Natural killer cell (primary cell): ENCODE data around the gene FAM222B. TPM values are rescaled to one million over a fixed set of nuclear protein-coding genes. Genes with fewer than 3 reads are reported as not detected.
"Not testable (repeated sequence)": the region's sequence is repeated elsewhere in the genome, so short reads cannot be mapped to it uniquely, and the experiment has no call there.

ENCODE experiments used
- ATAC-seq, 3 donors: fragments of 150-1000 bp in 2 of 3; fragments of 200-7000 bp in 1 of 3; cut with Tn5 transposase; 1 replicate in 1 of 3; 2 replicates in 2 of 3; pipeline ENCODE4 v1.10.0; 2021; ENCODE audit warnings: mild to moderate bottlenecking in 2 of 3, moderate library complexity in 2 of 3
- DNase-seq, 2 donors: peaks; one replicate each; pipeline versions ENCODE4 v3.0.0 to v3.0.0-alpha.2; 2013 to 2021; ENCODE audit warnings: mixed read lengths in 1 of 2
- H3K27ac ChIP-seq: one replicate; pipeline ENCODE4 v1.5.1; 2013; ENCODE audit warnings: mild to moderate bottlenecking, low read length
- H3K27me3 ChIP-seq: one replicate; pipeline ENCODE4 v1.6.1; 2013; ENCODE audit warnings: low read length; ENCODE audit not compliant: control insufficient read depth, insufficient read depth
- H3K36me3 ChIP-seq: one replicate; pipeline ENCODE4 v1.6.1; 2013; ENCODE audit warnings: low read length; ENCODE audit not compliant: control insufficient read depth, insufficient read depth
- H3K4me1 ChIP-seq: one replicate; pipeline ENCODE4 v1.6.1; 2013; ENCODE audit warnings: low read length; ENCODE audit not compliant: control insufficient read depth, insufficient read depth
- H3K4me3 ChIP-seq: one replicate; pipeline ENCODE4 v1.5.1; 2013; ENCODE audit warnings: low read length
- H3K9me3 ChIP-seq: one replicate; pipeline ENCODE4 v1.6.1; 2013; ENCODE audit warnings: low read length; ENCODE audit not compliant: control insufficient read depth, insufficient read depth
- H3K27ac Mint-ChIP-seq, 2 donors: one replicate each; pipeline ENCODE4 v1.8.0; 2022; ENCODE audit warnings: mild to moderate bottlenecking in 2 of 2, mixed read lengths in 2 of 2, moderate library complexity in 1 of 2
- H3K27me3 Mint-ChIP-seq, 2 donors: one replicate each; pipeline ENCODE4 v1.8.0; 2022; ENCODE audit warnings: low read depth in 2 of 2, mixed read lengths in 2 of 2
- H3K36me3 Mint-ChIP-seq: one replicate; pipeline ENCODE4 v1.8.0; 2022; ENCODE audit warnings: mixed read lengths
- H3K4me1 Mint-ChIP-seq, 2 donors: one replicate each; pipeline ENCODE4 v1.8.0; 2022; ENCODE audit warnings: mixed read lengths in 2 of 2
- H3K4me3 Mint-ChIP-seq: one replicate; pipeline ENCODE4 v1.8.0; 2022; ENCODE audit warnings: mild to moderate bottlenecking, moderate library complexity, mixed read lengths
- H3K9me3 Mint-ChIP-seq, 2 donors: one replicate each; pipeline ENCODE4 v1.8.0; 2022; ENCODE audit warnings: mixed read lengths in 2 of 2
- WGBS: methylation state at CpG from one replicate; pipeline ENCODE4 v1.1.7; 2013; ENCODE audit warnings: missing lambda C conversion rate; ENCODE audit not compliant: insufficient coverage; 5-methylcytosine and 5-hydroxymethylcytosine counted together
- intact Hi-C: fragments of 100-400 bp; cut with micrococcal nuclease; formaldehyde crosslinking; loops from one replicate; pipeline ENCODE4 v1.14.2; 2022
- total RNA-seq, 4 donors: library from RNA; stranded (reverse); fragments of 120-200 nt in 1 of 4; gene quantifications; one replicate each; pipeline versions ENCODE4 v1.2.3 to v1.2.4, GENCODE V29; 2013 to 2022
- TF ChIP-seq, protein P1 (sequence below): fragments of 200-600 bp; IDR thresholded peaks from one replicate; pipeline ENCODE4 v1.8.0; 2022; ENCODE audit warnings: antibody characterized with exemption

The FAM222B gene
- total RNA-seq, 3 donors from 2014 or later (not counting 1 experiment from before 2014, with no cell fraction given) = 16.9 to 26.0 (median 20.0) TPM

DNA sequence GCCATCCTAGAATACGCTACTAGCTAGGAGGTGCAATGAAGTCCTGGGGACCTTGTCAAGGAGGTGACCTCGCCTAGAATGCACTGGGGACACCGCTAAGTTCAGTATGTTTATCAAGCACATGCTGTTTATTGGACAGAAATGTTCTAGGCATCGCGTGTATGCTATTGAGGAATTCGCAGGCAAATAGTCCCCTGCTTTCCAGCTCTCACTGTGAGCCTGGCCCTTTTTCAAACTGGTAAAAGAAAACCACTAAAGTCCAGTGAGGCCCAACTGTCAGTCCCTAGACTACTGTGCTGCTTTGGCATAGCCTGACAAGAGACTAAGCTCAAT lies 1.2 kb upstream of the FAM222B start:
- H3K4me1 ChIP-seq = peaks cover 17% of the 10 kb centered on the region
- H3K27me3 ChIP-seq = no peaks in the 10 kb centered on the region
- 97% methylated on average over 6 of the region's 6 CpGs for WGBS
- Mint-ChIP-seq H3K27me3 (no peaks in the 10 kb centered on the region), H3K4me3 (peak overlapping the region; percentile 53), H3K9me3 (no peaks in the 10 kb centered on the region), H3K27ac (peak overlapping the region; percentile 92 to 99), H3K4me1 (peaks cover 13 to 21% of the 10 kb centered on the region in 2 donors), H3K36me3 (no peaks in the 10 kb centered on the region)
- ATAC-seq (no peak), DNase-seq (no peak)
- TF ChIP-seq, protein P1, sequence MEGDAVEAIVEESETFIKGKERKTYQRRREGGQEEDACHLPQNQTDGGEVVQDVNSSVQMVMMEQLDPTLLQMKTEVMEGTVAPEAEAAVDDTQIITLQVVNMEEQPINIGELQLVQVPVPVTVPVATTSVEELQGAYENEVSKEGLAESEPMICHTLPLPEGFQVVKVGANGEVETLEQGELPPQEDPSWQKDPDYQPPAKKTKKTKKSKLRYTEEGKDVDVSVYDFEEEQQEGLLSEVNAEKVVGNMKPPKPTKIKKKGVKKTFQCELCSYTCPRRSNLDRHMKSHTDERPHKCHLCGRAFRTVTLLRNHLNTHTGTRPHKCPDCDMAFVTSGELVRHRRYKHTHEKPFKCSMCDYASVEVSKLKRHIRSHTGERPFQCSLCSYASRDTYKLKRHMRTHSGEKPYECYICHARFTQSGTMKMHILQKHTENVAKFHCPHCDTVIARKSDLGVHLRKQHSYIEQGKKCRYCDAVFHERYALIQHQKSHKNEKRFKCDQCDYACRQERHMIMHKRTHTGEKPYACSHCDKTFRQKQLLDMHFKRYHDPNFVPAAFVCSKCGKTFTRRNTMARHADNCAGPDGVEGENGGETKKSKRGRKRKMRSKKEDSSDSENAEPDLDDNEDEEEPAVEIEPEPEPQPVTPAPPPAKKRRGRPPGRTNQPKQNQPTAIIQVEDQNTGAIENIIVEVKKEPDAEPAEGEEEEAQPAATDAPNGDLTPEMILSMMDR = no peak
- H3K27ac ChIP-seq = no peak overlapping the region
- H3K4me3 ChIP-seq = no peak overlapping the region
- intact Hi-C loops = loop anchor here (2.0 to 10.0 kb wide), 2 partner anchors 51 to 109 kb away; partner anchors contain the start of gene FLOT2
- no peaks in the 10 kb centered on the region for H3K36me3 ChIP-seq
- H3K9me3 ChIP-seq = no peaks in the 10 kb centered on the region

DNA sequence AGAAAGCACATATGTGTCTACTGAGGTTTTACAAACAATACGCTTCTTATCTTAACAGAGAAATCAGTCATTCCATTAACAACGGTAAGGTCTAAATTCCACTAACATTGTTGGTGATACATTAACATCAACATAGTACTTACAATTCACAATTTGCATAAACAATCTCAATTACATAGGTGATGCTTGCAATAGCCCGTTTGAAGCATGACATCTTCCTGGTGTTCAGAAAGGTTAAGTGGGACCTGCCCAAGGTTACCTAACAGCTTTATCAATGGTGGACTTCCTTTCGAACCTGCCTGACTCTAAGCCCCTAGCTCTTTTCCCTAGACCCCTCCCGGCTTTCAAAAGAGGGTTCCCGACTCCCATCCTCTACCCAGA lies 699 bp downstream of the FAM222B start:
- Mint-ChIP-seq H3K4me1 (peaks cover 13 to 21% of the 10 kb centered on the region in 2 donors), H3K9me3 (no peaks in the 10 kb centered on the region), H3K36me3 (no peaks in the 10 kb centered on the region), H3K27ac (peak overlapping the region; percentile 92 to 99), H3K27me3 (no peaks in the 10 kb centered on the region), H3K4me3 (peak overlapping the region; percentile 94)
- no peaks in the 10 kb centered on the region for H3K27me3 ChIP-seq
- peak overlapping the region; percentile 86 for H3K4me3 ChIP-seq
- no peaks in the 10 kb centered on the region for H3K36me3 ChIP-seq
- no peaks in the 10 kb centered on the region for H3K9me3 ChIP-seq
- ATAC-seq (peak in 2 of 3 donors; percentile 3), DNase-seq (peak in 1 of 2 donors; percentile 51)
- TF ChIP-seq, protein P1 = no peak
- peaks cover 17% of the 10 kb centered on the region for H3K4me1 ChIP-seq
- WGBS = 10% methylated on average over 6 of the region's 6 CpGs
- H3K27ac ChIP-seq = peak overlapping the region; percentile 64
- intact Hi-C loops = loop anchor here (1.0 to 10.0 kb wide), 4 partner anchors 12 to 111 kb away; partner anchors contain the start of gene FLOT2

DNA sequence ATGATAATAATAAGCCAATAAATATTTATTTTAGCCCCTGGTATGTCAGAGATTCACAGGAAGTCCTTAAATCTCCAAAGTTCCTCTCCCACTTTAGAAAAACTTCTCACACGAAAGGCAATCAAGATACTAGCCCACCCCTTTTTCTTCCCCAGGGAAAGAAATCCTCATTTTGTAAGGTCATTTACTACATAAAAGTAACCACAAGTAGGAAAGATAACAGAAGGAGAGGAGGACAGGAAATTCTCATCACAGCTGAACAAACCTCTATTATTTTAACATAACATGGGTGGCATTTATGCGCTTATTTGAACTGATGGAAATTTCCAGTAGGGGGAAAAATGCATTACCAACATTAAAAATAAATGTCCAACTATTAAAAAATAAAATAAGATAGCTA lies 3.4 kb downstream of the FAM222B start:
- H3K4me3 Mint-ChIP-seq = no peak overlapping the region
- intact Hi-C loops = no loop called here
- H3K9me3 Mint-ChIP-seq = no peaks in the 10 kb centered on the region
- Histone ChIP-seq H3K9me3 (no peaks in the 10 kb centered on the region), H3K27me3 (no peaks in the 10 kb centered on the region), H3K4me1 (peaks cover 17% of the 10 kb centered on the region), H3K36me3 (no peaks in the 10 kb centered on the region), H3K27ac (no peak overlapping the region), H3K4me3 (no peak overlapping the region)
- H3K27ac Mint-ChIP-seq = no peak overlapping the region
- H3K4me1 Mint-ChIP-seq = peaks cover 13 to 29% of the 10 kb centered on the region in 2 donors
- TF ChIP-seq, protein P1 = no peak
- 44% methylated on average over 1 of the region's 2 CpGs for WGBS
- DNase-seq = no peak
- no peak for ATAC-seq
- no peaks in the 10 kb centered on the region for H3K36me3 Mint-ChIP-seq
- H3K27me3 Mint-ChIP-seq = no peaks in the 10 kb centered on the region

DNA sequence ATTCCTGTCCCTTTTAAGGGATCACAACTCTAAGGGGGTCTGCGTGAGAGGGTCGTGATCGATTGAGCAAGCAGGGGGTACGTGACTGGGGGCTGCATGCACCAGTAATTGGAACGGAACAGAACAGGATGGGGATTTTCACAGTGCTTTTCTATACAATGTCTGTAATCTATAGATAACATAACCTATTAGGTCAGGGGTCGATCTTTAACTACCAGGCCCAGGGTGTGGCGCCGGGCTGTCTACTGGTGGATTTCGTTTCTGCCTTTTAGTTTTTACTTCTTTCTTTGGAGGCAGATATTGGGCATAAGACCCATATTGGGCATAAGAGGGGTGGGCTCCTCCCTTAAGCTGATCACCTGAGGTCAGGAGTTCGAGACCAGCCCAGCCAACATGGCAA lies 6.0 kb downstream of the FAM222B start:
- H3K9me3 Mint-ChIP-seq, H3K27ac ChIP-seq, H3K36me3 Mint-ChIP-seq, H3K27me3 Mint-ChIP-seq, H3K4me1 ChIP-seq, H3K4me3 ChIP-seq, H3K27me3 ChIP-seq, ATAC-seq, H3K36me3 ChIP-seq, H3K27ac Mint-ChIP-seq, intact Hi-C loops, H3K9me3 ChIP-seq, H3K4me3 Mint-ChIP-seq, DNase-seq: not testable (repeated sequence)
- WGBS = 97% methylated on average over 7 of the region's 10 CpGs
- H3K4me1 Mint-ChIP-seq = peaks cover 1 to 27% of the 10 kb centered on the region in 2 donors
